Activated T-helper 1 cell treated with anti-CD3 and anti-CD28 coated beads, Interleukin-12 subunit alpha, Interleukin-12 subunit beta, Interleukin-2, Interleukin-4 antibody, amounts not matched to agents 30 ng/mL and 10 ng/mL and 1 ng/mL, durations not matched to agents 14 hours and 24 hours and 36 hours (primary cell): ENCODE results near the gene NECTIN1. TPM values are rescaled to one million over a fixed set of nuclear protein-coding genes. Genes with fewer than 3 reads are reported as not detected.
A peak's percentile ranks its signal among the peaks of the same experiment; 100 is the strongest.

ENCODE experiments used
- DNase-seq: peaks from one replicate; pipeline ENCODE4 v3.0.0; 2021; ENCODE audit warnings: low spot score
- H3K27ac Mint-ChIP-seq: one replicate; pipeline ENCODE4 v1.8.0; 2021; ENCODE audit warnings: mild to moderate bottlenecking, mixed read lengths
- H3K27me3 Mint-ChIP-seq: one replicate; pipeline ENCODE4 v1.8.0; 2022; ENCODE audit warnings: mild to moderate bottlenecking, moderate library complexity, mixed read lengths; ENCODE audit not compliant: insufficient read depth
- H3K36me3 Mint-ChIP-seq: one replicate; pipeline ENCODE4 v1.8.0; 2021; ENCODE audit warnings: low read depth, mixed read lengths
- H3K4me1 Mint-ChIP-seq: one replicate; pipeline ENCODE4 v1.8.0; 2021; ENCODE audit warnings: low read depth, mixed read lengths
- H3K4me3 Mint-ChIP-seq: one replicate; pipeline ENCODE4 v1.8.0; 2021; ENCODE audit warnings: mild to moderate bottlenecking, moderate library complexity, mixed read lengths
- H3K9me3 Mint-ChIP-seq: one replicate; pipeline ENCODE4 v1.8.0; 2021; ENCODE audit warnings: mixed read lengths
- intact Hi-C: fragments of 100-400 bp; cut with micrococcal nuclease; formaldehyde crosslinking; loops from one replicate; pipeline ENCODE4 v1.15.1; 2024
- total RNA-seq: library from RNA; stranded (reverse); gene quantifications from 2 replicates; pipeline ENCODE4 v1.2.3, GENCODE V29; 2022

Gene NECTIN1
- total RNA-seq, 1 donor from 2014 or later = 4.5 TPM

GRCh38 chr11:119750056-119750455 lies 21.1 kb upstream of the NECTIN1 start:
- intact Hi-C loops = no loop called here
- H3K9me3 Mint-ChIP-seq = no peaks in the 10 kb centered on the region
- H3K27me3 Mint-ChIP-seq = peaks cover 18% of the 10 kb centered on the region
- no peak overlapping the region for H3K27ac Mint-ChIP-seq
- H3K36me3 Mint-ChIP-seq = no peaks in the 10 kb centered on the region
- no peak for DNase-seq
- H3K4me3 Mint-ChIP-seq = no peak overlapping the region
- peaks cover 5% of the 10 kb centered on the region for H3K4me1 Mint-ChIP-seq

- intact Hi-C loops = no loop called here
- Mint-ChIP-seq H3K4me3 (no peak overlapping the region), H3K9me3 (no peaks in the 10 kb centered on the region), H3K4me1 (peaks cover 5% of the 10 kb centered on the region), H3K27me3 (peaks cover 14% of the 10 kb centered on the region), H3K36me3 (no peaks in the 10 kb centered on the region), H3K27ac (no peak overlapping the region)
- DNase-seq = no peak
Observed at GRCh38 chr11:119749006-119749565, 20.1 kb upstream of the NECTIN1 start.

- no peak overlapping the region for H3K4me3 Mint-ChIP-seq
Observed at GRCh38 chr11:119747868-119748660, 19.1 kb upstream of the NECTIN1 start.

GRCh38 chr11:119745776-119746535 lies 17.0 kb upstream of the NECTIN1 start:
- Mint-ChIP-seq H3K4me3 (no peak overlapping the region), H3K27me3 (peaks cover 27% of the 10 kb centered on the region), H3K36me3 (no peaks in the 10 kb centered on the region), H3K9me3 (no peaks in the 10 kb centered on the region), H3K27ac (no peak overlapping the region), H3K4me1 (no peaks in the 10 kb centered on the region)
- DNase-seq = no peak
- intact Hi-C loops = no loop called here

More at GRCh38 chr11:119747868-119748660, 19.1 kb upstream of the NECTIN1 start:
- Mint-ChIP-seq H3K9me3 (no peaks in the 10 kb centered on the region), H3K27me3 (peaks cover 20% of the 10 kb centered on the region), H3K36me3 (no peaks in the 10 kb centered on the region), H3K27ac (no peak overlapping the region), H3K4me1 (peaks cover 5% of the 10 kb centered on the region)
- no peak for DNase-seq
- intact Hi-C loops = no loop called here

GRCh38 chr11:119745112-119745511 lies 16.1 kb upstream of the NECTIN1 start:
- intact Hi-C loops = no loop called here
- no peaks in the 10 kb centered on the region for H3K9me3 Mint-ChIP-seq
- H3K4me1 Mint-ChIP-seq = no peaks in the 10 kb centered on the region
- no peaks in the 10 kb centered on the region for H3K36me3 Mint-ChIP-seq
- peaks cover 34% of the 10 kb centered on the region for H3K27me3 Mint-ChIP-seq
- H3K27ac Mint-ChIP-seq = no peak overlapping the region
- no peak for DNase-seq
- H3K4me3 Mint-ChIP-seq = no peak overlapping the region

GRCh38 chr11:119744577-119744976 lies 15.6 kb upstream of the NECTIN1 start:
- Mint-ChIP-seq H3K4me1 (no peaks in the 10 kb centered on the region), H3K9me3 (no peaks in the 10 kb centered on the region), H3K27me3 (peaks cover 32% of the 10 kb centered on the region), H3K4me3 (no peak overlapping the region), H3K27ac (no peak overlapping the region), H3K36me3 (no peaks in the 10 kb centered on the region)
- DNase-seq = no peak
- intact Hi-C loops = loop anchor here (5.0 kb wide), 1 partner anchor 363 kb away; no protein-coding TSS in a partner anchor

GRCh38 chr11:119743006-119743405 lies 14.0 kb upstream of the NECTIN1 start:
- intact Hi-C loops = loop anchor here (5.0 kb wide), 1 partner anchor 364 kb away; no protein-coding TSS in a partner anchor

GRCh38 chr11:119742263-119742861 lies 13.4 kb upstream of the NECTIN1 start:
- Mint-ChIP-seq H3K27ac (no peak overlapping the region), H3K4me3 (no peak overlapping the region), H3K4me1 (no peaks in the 10 kb centered on the region), H3K36me3 (no peaks in the 10 kb centered on the region), H3K9me3 (no peaks in the 10 kb centered on the region), H3K27me3 (peaks cover 32% of the 10 kb centered on the region)
- no peak for DNase-seq
- intact Hi-C loops = loop anchor here (5.0 kb wide), 1 partner anchor 365 kb away; no protein-coding TSS in a partner anchor

More at GRCh38 chr11:119743006-119743405, 14.0 kb upstream of the NECTIN1 start:
- Mint-ChIP-seq H3K9me3 (no peaks in the 10 kb centered on the region), H3K27me3 (peaks cover 32% of the 10 kb centered on the region), H3K36me3 (no peaks in the 10 kb centered on the region), H3K4me3 (no peak overlapping the region), H3K27ac (no peak overlapping the region), H3K4me1 (no peaks in the 10 kb centered on the region)
- DNase-seq = no peak

GRCh38 chr11:119741369-119742262 lies 12.6 kb upstream of the NECTIN1 start:
- intact Hi-C loops = loop anchor here (1.0 to 5.0 kb wide), 3 partner anchors 75 to 366 kb away; no protein-coding TSS in a partner anchor
- no peaks in the 10 kb centered on the region for H3K36me3 Mint-ChIP-seq
- no peaks in the 10 kb centered on the region for H3K4me1 Mint-ChIP-seq
- peak; percentile 27 for DNase-seq
- no peak overlapping the region for H3K4me3 Mint-ChIP-seq
- H3K9me3 Mint-ChIP-seq = no peaks in the 10 kb centered on the region
- H3K27me3 Mint-ChIP-seq = peaks cover 34% of the 10 kb centered on the region
- H3K27ac Mint-ChIP-seq = no peak overlapping the region

- Mint-ChIP-seq H3K4me1 (no peaks in the 10 kb centered on the region), H3K27me3 (peaks cover 35% of the 10 kb centered on the region), H3K27ac (no peak overlapping the region), H3K4me3 (no peak overlapping the region), H3K36me3 (no peaks in the 10 kb centered on the region), H3K9me3 (no peaks in the 10 kb centered on the region)
- intact Hi-C loops = loop anchor here (5.0 kb wide), 1 partner anchor 367 kb away; no protein-coding TSS in a partner anchor
- no peak for DNase-seq
Observed at GRCh38 chr11:119739975-119740374, 11.0 kb upstream of the NECTIN1 start.

- H3K4me1 Mint-ChIP-seq = no peaks in the 10 kb centered on the region
- no peak overlapping the region for H3K27ac Mint-ChIP-seq
- no peak overlapping the region for H3K4me3 Mint-ChIP-seq
- H3K9me3 Mint-ChIP-seq = no peaks in the 10 kb centered on the region
- H3K27me3 Mint-ChIP-seq = peaks cover 38% of the 10 kb centered on the region
- no peak for DNase-seq
- intact Hi-C loops = no loop called here
- H3K36me3 Mint-ChIP-seq = no peaks in the 10 kb centered on the region
Observed at GRCh38 chr11:119739021-119739703, 10.2 kb upstream of the NECTIN1 start.
